Fibroblast of mammary gland (primary cell): ENCODE measurements around the gene S100A7A.
"Not testable (repeated sequence)": the region's sequence is repeated elsewhere in the genome, so short reads cannot be mapped to it uniquely, and the experiment has no call there.

Experiments used
- DNase-seq: peaks from one replicate; pipeline ENCODE4 v3.0.0-alpha.2; 2010; ENCODE audit warnings: low read depth
- H3K4me3 ChIP-seq: 2 replicates; pipeline ENCODE4 v1.5.1; 2011; ENCODE audit warnings: low read depth, mild to moderate bottlenecking, low read length, moderate library complexity; ENCODE audit not compliant: control insufficient read depth
- TF ChIP-seq, protein P1 (sequence below): conservative IDR thresholded peaks from 2 replicates; pipeline ENCODE4 v1.5.1; 2011; ENCODE audit warnings: low read depth, low read length, inconsistent platforms; ENCODE audit not compliant: control insufficient read depth, insufficient read depth

Gene S100A7A

DNA sequence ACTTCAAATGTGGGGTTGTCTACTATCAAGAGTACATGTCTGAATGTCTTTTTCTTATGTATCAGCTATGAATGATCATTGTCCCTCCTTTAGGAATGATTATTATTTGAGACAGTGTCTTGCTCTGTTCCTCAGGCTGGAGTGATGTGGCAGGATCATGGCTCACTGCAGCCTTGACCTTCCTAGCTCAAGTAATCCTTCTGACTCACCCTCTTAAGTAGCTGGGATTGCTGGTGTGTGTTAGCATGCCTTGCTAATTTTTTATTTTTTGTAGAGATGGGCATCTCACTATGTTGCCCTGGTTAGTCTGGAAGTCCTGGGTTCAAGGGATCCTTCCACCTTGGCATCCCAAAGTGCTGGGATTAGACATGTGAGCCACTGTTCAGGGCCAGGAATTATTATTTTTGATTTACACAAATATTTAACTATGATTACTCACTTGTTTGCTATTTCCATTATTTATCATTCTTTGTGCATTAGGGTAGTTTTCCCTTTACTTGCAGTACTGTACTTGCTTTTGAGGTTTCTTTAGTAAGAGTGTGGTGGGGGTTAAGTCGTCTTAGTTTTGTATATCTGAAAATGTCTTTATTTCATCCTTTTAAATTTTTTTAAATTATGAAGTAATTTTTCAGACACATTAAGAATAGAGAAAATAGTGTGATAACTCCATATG lies 31.3 kb downstream of the S100A7A start:
- no peak overlapping the region for H3K4me3 ChIP-seq
- DNase-seq: peak; percentile 81
- TF ChIP-seq, protein P1, sequence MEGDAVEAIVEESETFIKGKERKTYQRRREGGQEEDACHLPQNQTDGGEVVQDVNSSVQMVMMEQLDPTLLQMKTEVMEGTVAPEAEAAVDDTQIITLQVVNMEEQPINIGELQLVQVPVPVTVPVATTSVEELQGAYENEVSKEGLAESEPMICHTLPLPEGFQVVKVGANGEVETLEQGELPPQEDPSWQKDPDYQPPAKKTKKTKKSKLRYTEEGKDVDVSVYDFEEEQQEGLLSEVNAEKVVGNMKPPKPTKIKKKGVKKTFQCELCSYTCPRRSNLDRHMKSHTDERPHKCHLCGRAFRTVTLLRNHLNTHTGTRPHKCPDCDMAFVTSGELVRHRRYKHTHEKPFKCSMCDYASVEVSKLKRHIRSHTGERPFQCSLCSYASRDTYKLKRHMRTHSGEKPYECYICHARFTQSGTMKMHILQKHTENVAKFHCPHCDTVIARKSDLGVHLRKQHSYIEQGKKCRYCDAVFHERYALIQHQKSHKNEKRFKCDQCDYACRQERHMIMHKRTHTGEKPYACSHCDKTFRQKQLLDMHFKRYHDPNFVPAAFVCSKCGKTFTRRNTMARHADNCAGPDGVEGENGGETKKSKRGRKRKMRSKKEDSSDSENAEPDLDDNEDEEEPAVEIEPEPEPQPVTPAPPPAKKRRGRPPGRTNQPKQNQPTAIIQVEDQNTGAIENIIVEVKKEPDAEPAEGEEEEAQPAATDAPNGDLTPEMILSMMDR: no peak

DNA sequence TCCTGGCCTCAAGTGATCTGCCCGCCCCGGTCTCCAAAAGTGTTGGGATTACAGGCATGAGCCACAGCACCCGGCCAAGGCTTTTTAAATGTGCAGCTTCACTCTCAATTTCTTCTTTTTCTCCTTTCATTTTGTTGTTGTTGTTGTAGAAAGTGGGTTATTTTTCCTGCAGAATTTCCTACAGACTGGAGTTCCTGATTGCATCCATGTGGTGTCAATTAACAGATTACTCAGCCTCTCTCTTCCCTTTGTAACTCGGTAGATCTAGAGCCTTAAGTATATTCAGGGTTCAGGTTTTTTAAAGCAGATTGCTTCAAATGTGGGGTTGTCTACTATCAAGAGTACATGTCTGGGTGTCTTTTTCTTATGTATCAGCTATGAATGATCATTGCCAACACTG lies 32.5 kb downstream of the S100A7A start:
- H3K4me3 ChIP-seq: not testable (repeated sequence)
- DNase-seq: peak; percentile 47

DNA sequence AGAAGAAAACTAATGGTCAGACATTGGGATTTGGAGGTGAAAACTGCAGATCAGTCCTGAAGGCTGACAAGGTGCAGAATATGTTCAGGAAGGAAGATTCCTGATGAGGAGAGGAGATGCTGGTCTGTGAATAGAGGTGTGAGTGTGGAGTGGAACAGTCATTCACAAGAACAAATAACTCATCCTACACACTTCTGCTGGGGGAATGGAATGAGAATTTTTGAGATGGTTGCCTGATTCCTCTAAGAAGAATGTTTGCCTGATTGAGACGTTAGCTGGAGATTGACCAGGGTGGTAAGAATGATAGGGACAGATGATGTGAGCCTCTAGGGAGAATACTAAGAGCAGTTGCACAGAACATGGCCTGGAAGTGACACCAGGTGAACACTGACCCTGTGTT lies 40.1 kb downstream of the S100A7A start:
- TF ChIP-seq, protein P1: no peak
- no peak overlapping the region for H3K4me3 ChIP-seq
- DNase-seq: no peak

DNA sequence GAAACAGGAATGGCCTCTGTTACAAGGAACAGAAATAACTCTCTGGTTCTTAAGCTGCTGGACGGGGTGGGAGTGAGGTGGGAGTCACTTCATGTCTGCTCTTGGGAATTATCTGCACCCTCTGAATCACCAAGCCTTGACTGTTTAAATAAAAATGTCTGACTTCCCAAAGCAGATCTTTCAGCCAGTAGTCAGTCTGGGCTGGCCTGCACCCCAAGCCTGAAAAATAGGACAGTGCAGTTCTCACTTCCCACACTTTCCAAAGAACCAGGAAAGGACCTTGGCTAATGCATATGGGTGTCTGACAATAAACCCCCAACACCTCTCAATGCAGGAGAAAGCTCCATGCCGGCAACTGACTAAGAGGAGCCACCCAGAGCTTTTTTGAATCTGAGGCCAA lies 43.3 kb downstream of the S100A7A start:
- TF ChIP-seq, protein P1: no peak
- no peak overlapping the region for H3K4me3 ChIP-seq
- DNase-seq: no peak

DNA sequence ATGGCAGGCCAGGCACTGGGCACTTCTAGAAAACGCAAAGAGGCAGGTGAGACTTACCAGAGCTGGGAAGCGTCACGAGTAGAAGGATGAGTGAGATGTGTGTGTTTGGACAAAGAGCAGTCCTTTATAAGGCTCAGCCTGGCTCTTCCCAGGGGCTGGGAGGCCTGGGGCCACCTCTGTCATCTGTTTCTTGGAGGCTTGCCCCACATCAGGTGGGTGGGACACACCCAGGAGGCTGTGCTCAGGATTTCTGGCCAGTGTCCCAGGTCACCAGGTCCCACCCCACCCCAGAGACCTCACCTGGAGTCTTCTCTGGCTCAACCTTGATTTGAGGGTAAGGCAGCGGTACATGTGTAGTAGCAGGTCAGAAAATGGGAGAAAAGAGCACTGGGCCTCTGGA lies 44.2 kb downstream of the S100A7A start, which contains the start of gene S100A7:
Gene S100A7 (minus strand): TSS at position 101 of the 400 bp plus-strand sequence. CDS start 1,638 bp downstream, outside the sequence.
- DNase-seq: no peak
- no peak within 1 kb of the TSS for H3K4me3 ChIP-seq
- TF ChIP-seq, protein P1: no peak

DNA sequence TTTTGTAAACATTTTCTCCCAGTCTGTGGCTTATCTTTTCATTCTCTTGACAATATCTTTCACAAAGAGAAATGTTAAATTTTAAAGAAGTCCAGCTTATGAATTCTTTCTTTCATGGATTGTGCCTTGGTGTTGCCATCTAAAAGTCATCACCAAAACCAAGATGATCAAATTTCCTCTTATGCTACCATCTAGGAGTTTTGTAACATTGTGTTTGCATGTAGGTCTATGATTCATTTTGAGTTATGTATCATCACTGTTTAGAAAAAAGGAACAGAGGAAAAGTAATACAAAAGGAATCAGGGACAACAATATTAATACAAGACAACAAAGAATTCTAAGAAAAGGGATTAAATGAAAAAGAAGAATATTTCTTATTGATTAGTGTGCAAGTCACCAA lies 46.4 kb downstream of the S100A7A start:
- peak; percentile 8 for DNase-seq
- not testable (repeated sequence) for H3K4me3 ChIP-seq

DNA sequence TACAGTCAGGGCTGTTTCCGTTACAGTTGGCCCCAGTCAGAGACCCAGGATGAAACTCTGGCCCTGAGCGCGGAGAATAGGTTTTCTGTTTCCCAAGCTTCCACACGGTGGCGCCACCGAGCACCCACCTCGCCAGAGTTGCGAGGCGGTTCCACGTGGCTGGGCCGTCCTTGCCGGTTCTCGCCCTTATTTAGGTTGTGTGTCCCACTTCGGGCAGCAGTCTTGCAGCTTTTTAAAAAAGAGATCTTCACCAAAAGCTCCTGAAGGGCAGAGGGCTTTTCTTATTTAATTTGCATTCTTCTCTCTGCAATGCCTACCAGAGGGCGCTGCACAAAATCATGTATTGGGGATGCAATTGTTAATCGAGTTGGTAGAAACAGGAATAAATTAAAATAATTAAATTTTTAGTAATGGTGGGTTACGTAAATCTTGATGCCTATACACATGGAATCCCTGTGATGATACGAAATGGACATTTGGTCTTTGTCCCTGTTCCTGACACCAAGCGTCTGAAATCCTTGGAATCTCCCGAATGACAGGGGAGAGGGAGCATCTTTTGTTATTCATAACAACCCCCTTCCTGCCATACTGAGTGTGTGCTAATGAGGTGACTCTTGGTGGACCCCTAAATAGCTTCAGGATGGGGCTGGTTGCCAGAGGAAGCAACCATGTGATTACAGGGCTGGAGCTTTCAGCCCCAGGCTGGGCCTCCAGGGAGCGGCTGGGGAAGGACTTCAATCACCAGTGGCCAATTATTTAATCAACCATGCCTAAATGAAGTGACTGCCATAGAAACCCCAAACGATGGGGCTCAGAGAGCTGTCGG lies 49.7 kb downstream of the S100A7A start:
- DNase-seq: peak; percentile 30
- no peak overlapping the region for H3K4me3 ChIP-seq
- TF ChIP-seq, protein P1: peak; percentile 66
